HG03280 (cell line): ENCODE data around the gene C10orf120.

Source experiments
- ATAC-seq: cut with Tn5 transposase; IDR thresholded peaks from one replicate; pipeline ENCODE4 v1.9.1; 2021; ENCODE audit warnings: mild to moderate bottlenecking, moderate library complexity; ENCODE audit not compliant: unreplicated experiment

C10orf120 gene

GRCh38 chr10:122699796-122700455 lies at the start of gene C10orf120:
TSS of gene C10orf120 (minus strand) at chr10:122699846. CDS start at chr10:122699790, 56 bp downstream.
- no peak for ATAC-seq

- no peak for ATAC-seq
Observed at GRCh38 chr10:122748496-122748895, 48.9 kb upstream of the C10orf120 start.

GRCh38 chr10:122746408-122746807 lies 46.8 kb upstream of the C10orf120 start:
- no peak for ATAC-seq

- no peak for ATAC-seq
Observed at GRCh38 chr10:122744257-122744656, 44.6 kb upstream of the C10orf120 start.

GRCh38 chr10:122740640-122741039 lies 41.0 kb upstream of the C10orf120 start:
- ATAC-seq: no peak

GRCh38 chr10:122738031-122738430 lies 38.4 kb upstream of the C10orf120 start:
- no peak for ATAC-seq

- ATAC-seq: no peak
Observed at GRCh38 chr10:122733931-122734665, 34.5 kb upstream of the C10orf120 start.

GRCh38 chr10:122733443-122733842 lies 33.8 kb upstream of the C10orf120 start:
- no peak for ATAC-seq

- no peak for ATAC-seq
Observed at GRCh38 chr10:122730238-122730637, 30.6 kb upstream of the C10orf120 start.

GRCh38 chr10:122729126-122729525 lies 29.5 kb upstream of the C10orf120 start:
- ATAC-seq: no peak

- no peak for ATAC-seq
Observed at GRCh38 chr10:122727426-122727825, 27.8 kb upstream of the C10orf120 start.

GRCh38 chr10:122725768-122726167 lies 26.1 kb upstream of the C10orf120 start:
- no peak for ATAC-seq

GRCh38 chr10:122725006-122725405 lies 25.4 kb upstream of the C10orf120 start:
- no peak for ATAC-seq

- ATAC-seq: no peak
Observed at GRCh38 chr10:122721111-122721510, 21.5 kb upstream of the C10orf120 start.

GRCh38 chr10:122716025-122716424 lies 16.4 kb upstream of the C10orf120 start:
- ATAC-seq: no peak

- no peak for ATAC-seq
Observed at GRCh38 chr10:122715576-122715975, 15.9 kb upstream of the C10orf120 start.

GRCh38 chr10:122713091-122713885 lies 13.6 kb upstream of the C10orf120 start:
- ATAC-seq: no peak

- ATAC-seq: no peak
Observed at GRCh38 chr10:122710576-122710975, 10.9 kb upstream of the C10orf120 start.

- no peak for ATAC-seq
Observed at GRCh38 chr10:122709971-122710370, 10.3 kb upstream of the C10orf120 start.

GRCh38 chr10:122707535-122707934 lies 7.9 kb upstream of the C10orf120 start:
- ATAC-seq: no peak

- ATAC-seq: no peak
Observed at GRCh38 chr10:122706947-122707346, 7.3 kb upstream of the C10orf120 start.

GRCh38 chr10:122706467-122706866 lies 6.8 kb upstream of the C10orf120 start:
- ATAC-seq: no peak
